Neural crest cell (in vitro differentiated cells): ENCODE data around the gene MYORG. TPM values are rescaled to one million over a fixed set of nuclear protein-coding genes. Genes with fewer than 3 reads are reported as not detected.

Source experiments
- DNase-seq: peaks from one replicate; pipeline ENCODE4 v3.0.0; 2021; ENCODE audit warnings: low read depth, mixed read lengths, low spot score
- H3K27ac Mint-ChIP-seq: one replicate; pipeline ENCODE4 v1.8.0; 2021; ENCODE audit warnings: mild to moderate bottlenecking, mixed read lengths; ENCODE audit not compliant: unreplicated experiment
- H3K27me3 Mint-ChIP-seq: 2 replicates; pipeline ENCODE4 v1.8.0; 2021; ENCODE audit warnings: low read depth, mild to moderate bottlenecking, mixed read lengths
- H3K36me3 Mint-ChIP-seq: 2 replicates; pipeline ENCODE4 v1.8.0; 2021; ENCODE audit warnings: low read depth, mild to moderate bottlenecking, mixed read lengths
- H3K4me1 Mint-ChIP-seq: 2 replicates; pipeline ENCODE4 v1.8.0; 2021; ENCODE audit warnings: mixed read lengths
- H3K4me3 Mint-ChIP-seq: one replicate; pipeline ENCODE4 v1.8.0; 2021; ENCODE audit warnings: mild to moderate bottlenecking, mixed read lengths
- H3K9me3 Mint-ChIP-seq: 2 replicates; pipeline ENCODE4 v1.8.0; 2021; ENCODE audit warnings: mixed read lengths
- total RNA-seq: library from RNA; stranded (reverse); gene quantifications from 2 replicates; pipeline ENCODE4 v1.2.1, GENCODE V29; 2021
- TF ChIP-seq, protein P1 (sequence below): fragments of 200-600 bp; sonication (generic); conservative IDR thresholded peaks from 2 replicates; pipeline ENCODE4 v1.5.0; 2021; ENCODE audit warnings: antibody characterized with exemption, mild to moderate bottlenecking

MYORG gene
- total RNA-seq, 1 donor from 2014 or later = 2.0 TPM

DNA sequence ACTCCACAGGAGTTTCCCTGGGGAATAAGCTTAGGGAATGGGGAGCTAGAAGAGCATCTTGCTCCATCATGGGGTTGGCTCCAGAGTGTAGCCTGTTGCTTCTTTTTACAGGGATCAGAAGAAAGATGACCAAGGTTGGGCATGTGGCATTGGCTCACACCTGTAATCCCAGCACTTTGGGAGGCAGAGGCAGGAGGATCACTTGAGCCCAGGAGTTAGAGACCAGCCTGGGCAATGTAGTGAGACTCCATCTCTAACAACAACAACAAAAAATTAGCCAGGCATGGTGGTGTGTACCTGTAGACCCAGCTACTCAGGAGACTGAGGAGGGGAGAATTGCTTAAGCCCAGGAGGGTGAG, 28.9 kb downstream of the MYORG start:
- Mint-ChIP-seq H3K36me3 (peaks cover 3% of the 10 kb centered on the region), H3K27ac (no peak overlapping the region), H3K27me3 (no peaks in the 10 kb centered on the region), H3K9me3 (no peaks in the 10 kb centered on the region), H3K4me1 (no peaks in the 10 kb centered on the region), H3K4me3 (no peak overlapping the region)
- no peak for DNase-seq
- TF ChIP-seq, protein P1, sequence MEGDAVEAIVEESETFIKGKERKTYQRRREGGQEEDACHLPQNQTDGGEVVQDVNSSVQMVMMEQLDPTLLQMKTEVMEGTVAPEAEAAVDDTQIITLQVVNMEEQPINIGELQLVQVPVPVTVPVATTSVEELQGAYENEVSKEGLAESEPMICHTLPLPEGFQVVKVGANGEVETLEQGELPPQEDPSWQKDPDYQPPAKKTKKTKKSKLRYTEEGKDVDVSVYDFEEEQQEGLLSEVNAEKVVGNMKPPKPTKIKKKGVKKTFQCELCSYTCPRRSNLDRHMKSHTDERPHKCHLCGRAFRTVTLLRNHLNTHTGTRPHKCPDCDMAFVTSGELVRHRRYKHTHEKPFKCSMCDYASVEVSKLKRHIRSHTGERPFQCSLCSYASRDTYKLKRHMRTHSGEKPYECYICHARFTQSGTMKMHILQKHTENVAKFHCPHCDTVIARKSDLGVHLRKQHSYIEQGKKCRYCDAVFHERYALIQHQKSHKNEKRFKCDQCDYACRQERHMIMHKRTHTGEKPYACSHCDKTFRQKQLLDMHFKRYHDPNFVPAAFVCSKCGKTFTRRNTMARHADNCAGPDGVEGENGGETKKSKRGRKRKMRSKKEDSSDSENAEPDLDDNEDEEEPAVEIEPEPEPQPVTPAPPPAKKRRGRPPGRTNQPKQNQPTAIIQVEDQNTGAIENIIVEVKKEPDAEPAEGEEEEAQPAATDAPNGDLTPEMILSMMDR = no peak

DNA sequence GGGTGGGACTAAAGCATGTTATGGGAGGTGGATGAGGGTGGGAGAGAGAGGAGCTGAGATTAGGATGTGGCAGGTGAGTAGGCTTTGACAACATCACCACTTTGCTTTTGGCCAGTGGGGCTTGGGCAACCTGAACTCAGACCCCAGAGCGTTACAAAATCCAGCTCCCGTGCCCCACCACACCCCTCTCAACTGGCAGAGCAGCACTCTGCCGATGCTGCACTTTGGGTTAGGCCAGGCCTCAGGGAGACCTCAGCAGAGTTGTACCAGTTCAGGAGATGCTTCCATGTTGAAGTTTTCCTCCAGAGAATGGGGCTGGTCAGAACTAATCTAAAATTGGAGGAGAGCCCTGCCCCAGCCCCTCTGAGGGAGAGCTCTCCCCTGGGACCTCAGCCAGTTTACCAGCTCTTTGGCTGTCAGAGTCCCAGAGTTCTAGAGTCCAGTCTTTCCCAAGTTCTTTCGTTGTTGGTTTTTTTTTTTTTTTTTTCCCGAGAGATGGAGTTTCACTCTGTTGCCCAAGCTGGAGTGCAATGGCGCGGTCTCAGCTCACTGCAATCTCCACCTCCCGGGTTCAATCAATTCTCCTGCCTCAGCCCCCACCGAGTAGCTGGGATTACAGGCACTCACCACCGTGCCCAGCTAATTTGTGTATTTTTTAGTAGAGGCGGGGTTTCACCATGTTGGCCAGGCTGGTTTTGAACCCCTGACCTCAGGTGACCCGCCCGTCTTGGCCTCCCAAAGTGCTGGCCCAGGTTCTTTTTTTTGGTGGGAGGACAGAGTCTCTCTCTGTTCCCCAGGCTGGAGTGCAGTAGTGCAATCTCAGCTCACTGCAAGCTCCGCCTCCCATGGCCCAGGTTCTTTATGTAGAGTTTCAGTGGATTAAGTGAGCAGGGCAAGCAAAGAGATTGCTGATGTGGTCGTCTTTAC, 29.6 kb downstream of the MYORG start:
- no peak overlapping the region for H3K4me3 Mint-ChIP-seq
- no peak for DNase-seq
- TF ChIP-seq, protein P1 = no peak

DNA sequence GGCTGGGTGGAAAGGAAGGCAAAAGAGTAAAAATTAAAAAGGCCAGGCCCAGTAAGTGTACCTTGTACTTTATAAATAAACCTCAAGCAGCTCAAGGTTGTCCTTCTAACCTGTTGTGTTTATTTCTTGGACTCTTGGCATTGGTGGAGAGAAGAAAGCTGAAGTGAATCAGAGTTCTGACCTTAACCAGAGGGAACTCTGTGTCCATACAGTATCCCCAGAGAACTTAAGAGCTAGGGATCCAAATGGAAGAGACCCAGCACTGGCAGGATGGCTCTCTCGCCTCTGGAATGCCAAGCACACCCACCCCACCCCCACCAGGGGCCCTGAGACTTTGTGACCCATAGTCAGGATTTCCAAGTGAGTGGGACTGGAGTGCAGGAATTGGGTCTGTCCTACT, 33.1 kb downstream of the MYORG start:
- DNase-seq = no peak
- Mint-ChIP-seq H3K9me3 (no peaks in the 10 kb centered on the region), H3K27ac (peak overlapping the region; percentile 19), H3K4me1 (no peaks in the 10 kb centered on the region), H3K4me3 (no peak overlapping the region), H3K36me3 (no peaks in the 10 kb centered on the region), H3K27me3 (no peaks in the 10 kb centered on the region)
- TF ChIP-seq, protein P1 = no peak

More for the DNA sequence above, 29.6 kb downstream of the MYORG start:
- H3K36me3 Mint-ChIP-seq = peaks cover 3% of the 10 kb centered on the region
- no peaks in the 10 kb centered on the region for H3K4me1 Mint-ChIP-seq
- no peak overlapping the region for H3K27ac Mint-ChIP-seq
- H3K27me3 Mint-ChIP-seq = no peaks in the 10 kb centered on the region
- H3K9me3 Mint-ChIP-seq = no peaks in the 10 kb centered on the region

DNA sequence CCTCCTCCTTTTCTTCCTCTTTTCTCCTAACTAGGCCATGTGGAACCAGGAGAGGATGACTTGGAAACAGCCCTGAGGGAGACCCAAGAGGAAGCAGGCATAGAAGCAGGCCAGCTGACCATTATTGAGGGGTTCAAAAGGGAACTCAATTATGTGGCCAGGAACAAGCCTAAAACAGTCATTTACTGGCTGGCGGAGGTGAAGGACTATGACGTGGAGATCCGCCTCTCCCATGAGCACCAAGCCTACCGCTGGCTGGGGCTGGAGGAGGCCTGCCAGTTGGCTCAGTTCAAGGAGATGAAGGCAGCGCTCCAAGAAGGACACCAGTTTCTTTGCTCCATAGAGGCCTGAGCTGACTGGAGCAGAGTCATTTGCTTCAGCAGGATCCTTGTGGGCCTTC, 33.6 kb downstream of the MYORG start:
- DNase-seq = no peak
- Mint-ChIP-seq H3K4me3 (no peak overlapping the region), H3K9me3 (no peaks in the 10 kb centered on the region), H3K36me3 (no peaks in the 10 kb centered on the region), H3K4me1 (no peaks in the 10 kb centered on the region), H3K27me3 (no peaks in the 10 kb centered on the region), H3K27ac (no peak overlapping the region)
- TF ChIP-seq, protein P1 = no peak

DNA sequence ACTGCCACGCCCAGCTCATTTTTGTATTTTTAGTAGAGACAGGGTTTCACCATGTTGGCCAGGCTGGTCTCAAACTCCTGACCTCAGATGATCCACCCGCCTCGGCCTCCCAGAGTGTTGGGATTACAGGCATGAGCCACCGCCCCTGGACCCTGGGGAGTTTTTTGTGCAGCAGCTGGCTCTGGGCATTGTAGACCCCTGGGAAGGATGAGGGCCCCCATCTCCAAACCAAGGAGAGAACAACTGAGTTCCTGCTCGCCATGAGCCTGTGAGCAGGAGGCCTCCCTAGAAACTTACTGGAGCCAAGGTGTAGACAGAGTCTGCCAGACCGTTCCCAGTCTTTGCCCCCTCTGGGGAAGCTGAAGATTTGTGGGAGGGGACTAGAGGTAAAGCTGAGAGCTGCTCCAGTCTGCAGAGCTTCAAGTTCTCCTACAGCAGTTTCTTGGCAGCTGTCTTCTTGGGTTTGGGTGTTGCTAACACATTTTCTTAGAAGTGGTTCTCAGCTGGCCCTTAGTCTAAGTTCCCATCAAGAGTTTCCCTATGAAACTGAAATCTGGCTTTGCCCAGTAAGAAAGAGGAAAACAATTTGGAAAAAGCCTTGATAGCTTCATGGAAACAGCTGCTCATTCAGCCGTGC, 34.9 kb downstream of the MYORG start:
- no peak for DNase-seq
- Mint-ChIP-seq H3K27ac (no peak overlapping the region), H3K27me3 (no peaks in the 10 kb centered on the region), H3K36me3 (peaks cover 4% of the 10 kb centered on the region), H3K4me1 (peaks cover 5% of the 10 kb centered on the region), H3K4me3 (no peak overlapping the region), H3K9me3 (no peaks in the 10 kb centered on the region)
- TF ChIP-seq, protein P1 = no peak
